Effector memory CD4-positive, alpha-beta T cell (primary cell): ENCODE measurements around the gene HOXC9.

ENCODE experiments used
- DNase-seq, 3 donors: peaks; one replicate each; pipeline ENCODE4 v3.0.0-alpha.2; 2020
- H3K27ac ChIP-seq: 2 replicates; pipeline ENCODE4 v1.7.0; 2013; ENCODE audit warnings: mild to moderate bottlenecking, low read length, moderate library complexity; ENCODE audit not compliant: insufficient read depth, poor library complexity, severe bottlenecking
- H3K27me3 ChIP-seq: replicated peaks from 2 replicates; pipeline ENCODE4 v1.7.0; 2013; ENCODE audit warnings: mild to moderate bottlenecking, low read length; ENCODE audit not compliant: insufficient read depth, control insufficient read depth, poor library complexity, severe bottlenecking
- H3K36me3 ChIP-seq: 2 replicates; pipeline ENCODE4 v1.7.0; 2013; ENCODE audit warnings: mild to moderate bottlenecking, low read length, moderate library complexity; ENCODE audit not compliant: control insufficient read depth, insufficient read depth
- H3K4me1 ChIP-seq: 2 replicates; pipeline ENCODE4 v1.7.0; 2013; ENCODE audit warnings: low read length, mild to moderate bottlenecking; ENCODE audit not compliant: control insufficient read depth, insufficient read depth, poor library complexity, severe bottlenecking
- H3K4me3 ChIP-seq: 2 replicates; pipeline ENCODE4 v1.7.0; 2013; ENCODE audit warnings: low read length, low read depth, mild to moderate bottlenecking; ENCODE audit not compliant: insufficient read depth, poor library complexity, severe bottlenecking
- H3K9me3 ChIP-seq: 2 replicates; pipeline ENCODE4 v1.7.0; 2013; ENCODE audit warnings: mild to moderate bottlenecking, low read length, moderate library complexity; ENCODE audit not compliant: control insufficient read depth

The HOXC9 gene

GRCh38 chr12:54017027-54017788, 17.2 kb downstream of the HOXC9 start:
- H3K27me3 ChIP-seq, result peaks cover 76% of the 10 kb centered on the region
- no peaks in the 10 kb centered on the region for H3K36me3 ChIP-seq
- no peaks in the 10 kb centered on the region for H3K9me3 ChIP-seq
- H3K27ac ChIP-seq, result no peak overlapping the region
- H3K4me3 ChIP-seq, result peak overlapping the region; percentile 37
- peaks cover 21% of the 10 kb centered on the region for H3K4me1 ChIP-seq
- DNase-seq, result no peak

GRCh38 chr12:54017878-54018467, 18.0 kb downstream of the HOXC9 start:
- Histone ChIP-seq H3K27ac (no peak overlapping the region), H3K4me3 (peak overlapping the region; percentile 37), H3K36me3 (no peaks in the 10 kb centered on the region), H3K4me1 (peaks cover 21% of the 10 kb centered on the region), H3K27me3 (peaks cover 78% of the 10 kb centered on the region), H3K9me3 (no peaks in the 10 kb centered on the region)
- DNase-seq, result peak; percentile 45 to 49 (median 45)

- no peaks in the 10 kb centered on the region for H3K36me3 ChIP-seq
- H3K4me1 ChIP-seq, result peaks cover 21% of the 10 kb centered on the region
- no peak overlapping the region for H3K4me3 ChIP-seq
- DNase-seq, result no peak
- H3K27ac ChIP-seq, result no peak overlapping the region
- H3K27me3 ChIP-seq, result peaks cover 76% of the 10 kb centered on the region
- H3K9me3 ChIP-seq, result no peaks in the 10 kb centered on the region
Observed at GRCh38 chr12:54018468-54018984, 18.6 kb downstream of the HOXC9 start.

GRCh38 chr12:54019091-54019811, 19.3 kb downstream of the HOXC9 start:
- peaks cover 75% of the 10 kb centered on the region for H3K27me3 ChIP-seq
- no peak for DNase-seq
- no peak overlapping the region for H3K4me3 ChIP-seq
- H3K27ac ChIP-seq, result no peak overlapping the region
- H3K36me3 ChIP-seq, result no peaks in the 10 kb centered on the region
- peaks cover 19% of the 10 kb centered on the region for H3K4me1 ChIP-seq
- H3K9me3 ChIP-seq, result no peaks in the 10 kb centered on the region

- Histone ChIP-seq H3K36me3 (no peaks in the 10 kb centered on the region), H3K9me3 (no peaks in the 10 kb centered on the region), H3K27me3 (peaks cover 67% of the 10 kb centered on the region), H3K4me1 (peaks cover 15% of the 10 kb centered on the region), H3K27ac (no peak overlapping the region), H3K4me3 (no peak overlapping the region)
- no peak for DNase-seq
Observed at GRCh38 chr12:54019924-54020590, 20.1 kb downstream of the HOXC9 start.

- Histone ChIP-seq H3K9me3 (no peaks in the 10 kb centered on the region), H3K4me3 (no peak overlapping the region), H3K36me3 (no peaks in the 10 kb centered on the region), H3K27ac (no peak overlapping the region), H3K27me3 (peaks cover 67% of the 10 kb centered on the region), H3K4me1 (peaks cover 15% of the 10 kb centered on the region)
- no peak for DNase-seq
Observed at GRCh38 chr12:54020591-54021405, 20.8 kb downstream of the HOXC9 start.

GRCh38 chr12:54021432-54022013, 21.6 kb downstream of the HOXC9 start:
- peaks cover 15% of the 10 kb centered on the region for H3K4me1 ChIP-seq
- no peaks in the 10 kb centered on the region for H3K9me3 ChIP-seq
- H3K27me3 ChIP-seq, result peaks cover 67% of the 10 kb centered on the region
- no peak overlapping the region for H3K27ac ChIP-seq
- DNase-seq, result no peak
- no peaks in the 10 kb centered on the region for H3K36me3 ChIP-seq
- H3K4me3 ChIP-seq, result no peak overlapping the region

- H3K27me3 ChIP-seq, result peaks cover 71% of the 10 kb centered on the region
- H3K9me3 ChIP-seq, result no peaks in the 10 kb centered on the region
- peaks cover 1% of the 10 kb centered on the region for H3K4me1 ChIP-seq
- no peaks in the 10 kb centered on the region for H3K36me3 ChIP-seq
- no peak overlapping the region for H3K27ac ChIP-seq
- no peak overlapping the region for H3K4me3 ChIP-seq
- no peak for DNase-seq
Observed at GRCh38 chr12:54022960-54023884, 23.3 kb downstream of the HOXC9 start.
